GM12878 (cell line): ENCODE data around the gene ZNF410. TPM values are rescaled to one million over a fixed set of nuclear protein-coding genes. Genes with fewer than 3 reads are reported as not detected.

Experiments used
- ATAC-seq: fragments of 200-7000 bp; cut with Tn5 transposase; 3 replicates; pipeline ENCODE4 v1.9.1; 2020; ENCODE audit warnings: mild to moderate bottlenecking, moderate library complexity
- BruUV-seq: library from RNA; stranded (reverse); fragments of 400-500 nt; replicated peaks from 2 replicates; lab custom pipeline; 2021; lab: Mats Ljungman, UMichigan
- CTCF ChIA-PET: fragments of 300-600 bp; sonication (Branson Sonifier 250); formaldehyde crosslinking; extraction: SDS; loops from one replicate; lab custom pipeline; 2021; ENCODE audit warnings: inconsistent platforms; lab: Yijun Ruan, JAX
- POLR2A ChIA-PET: fragments of 350-600 bp; formaldehyde crosslinking; extraction: SDS; loops from one replicate; lab custom pipeline; 2021; ENCODE audit warnings: inconsistent platforms; lab: Charles Lee
- RAD21 ChIA-PET: fragments of 300-600 bp; sonication (Branson Sonifier 250); formaldehyde crosslinking; loops from one replicate; lab custom pipeline; 2023; ENCODE audit warnings: antibody characterized with exemption; ENCODE audit not compliant: unreplicated experiment; lab: Charles Lee
- SMC1A ChIA-PET: fragments of 300-600 bp; sonication (Branson Sonifier 250); formaldehyde crosslinking; loops from one replicate; lab custom pipeline; 2023; ENCODE audit not compliant: unreplicated experiment, uncharacterized antibody; lab: Charles Lee
- DNase-seq: peaks from one replicate; pipeline ENCODE4 v3.0.0-alpha.2; 2011; ENCODE audit warnings: low read depth, low spot score
- FAIRE-seq: peaks from 3 replicates; lab custom pipeline; 2011; peaks lifted over from hg19 to GRCh38; lab: Jason Lieb, UNC
- H2AFZ ChIP-seq: 2 replicates; pipeline ENCODE4 v1.6.0; 2011; ENCODE audit warnings: low read depth, low read length, control low read depth; ENCODE audit not compliant: control insufficient read depth
- H3K27ac ChIP-seq: 2 replicates; pipeline ENCODE4 v1.5.1; 2011; ENCODE audit warnings: control low read depth; ENCODE audit not compliant: control insufficient read depth, insufficient read depth
- H3K27me3 ChIP-seq, 2 experiments: replicated peaks in 1 of 2; 2 replicates each; pipeline versions ENCODE4 v1.6.0 to v1.6.1; 2011; ENCODE audit warnings: low read length in 1 of 2; ENCODE audit not compliant: control insufficient read depth in 2 of 2, insufficient read depth in 2 of 2
- H3K36me3 ChIP-seq, 2 experiments: 2 replicates each; pipeline ENCODE4 v1.5.1; 2011; ENCODE audit warnings: low read length in 1 of 2; ENCODE audit not compliant: control insufficient read depth in 2 of 2, insufficient read depth in 2 of 2
- H3K4me1 ChIP-seq: 2 replicates; pipeline ENCODE4 v1.6.1; 2011; ENCODE audit warnings: mild to moderate bottlenecking, low read length, moderate library complexity, mixed read lengths; ENCODE audit not compliant: control insufficient read depth, insufficient read depth
- H3K4me2 ChIP-seq: 2 replicates; pipeline ENCODE4 v1.6.0; 2011; ENCODE audit warnings: control low read depth; ENCODE audit not compliant: control insufficient read depth, insufficient read depth
- H3K4me3 ChIP-seq: fragments of 200-600 bp; sonication (generic); 2 replicates; pipeline ENCODE4 v1.5.1; 2016
- H3K79me2 ChIP-seq: 2 replicates; pipeline ENCODE4 v1.6.0; 2011; ENCODE audit warnings: low read length; ENCODE audit not compliant: control insufficient read depth, insufficient read depth
- H3K9ac ChIP-seq: 2 replicates; pipeline ENCODE4 v1.8.0; 2011; ENCODE audit warnings: low read length, control low read depth, mixed read lengths; ENCODE audit not compliant: control insufficient read depth, insufficient read depth
- H3K9me3 ChIP-seq: replicated peaks from 3 replicates; pipeline ENCODE4 v1.5.1; 2011; ENCODE audit warnings: mild to moderate bottlenecking, low read length; ENCODE audit not compliant: control insufficient read depth, insufficient read depth
- H4K20me1 ChIP-seq: 2 replicates; pipeline ENCODE4 v1.6.0; 2011; ENCODE audit not compliant: control insufficient read depth, insufficient read depth
- HCFC1 ChIP-seq: fragments of 150-350 bp; IDR thresholded peaks from 2 replicates; pipeline ENCODE4 v1.6.1; 2014; ENCODE audit warnings: low read length
- KLF5 ChIP-seq: fragments of 450-650 bp; IDR thresholded peaks from 2 replicates; pipeline ENCODE4 v1.6.1; 2014; ENCODE audit warnings: mild to moderate bottlenecking; ENCODE audit not compliant: partially characterized antibody
- NFYB ChIP-seq: IDR thresholded peaks from 2 replicates; pipeline ENCODE4 v1.6.1; 2011; ENCODE audit warnings: low read depth, mild to moderate bottlenecking, low read length, improper control_type of control experiment, moderate library complexity; ENCODE audit not compliant: insufficient read depth
- ZNF622 ChIP-seq: fragments of 450-650 bp; IDR thresholded peaks from 2 replicates; pipeline ENCODE4 v1.6.1; 2017; ENCODE audit warnings: mild to moderate bottlenecking, inconsistent platforms
- WGBS: methylation state at CpG from one replicate; pipeline ENCODE4 v1.1.6; 2016; ENCODE audit warnings: low lambda C conversion rate; ENCODE audit not compliant: insufficient replicate concordance, insufficient coverage; ENCODE audit errors: missing lambda C conversion rate; 5-methylcytosine and 5-hydroxymethylcytosine counted together
- in situ Hi-C: fragments of 300-500 bp; cut with MboI; formaldehyde crosslinking; loops from 9 replicates; pipeline ENCODE4 v1.14.3; 2018; ENCODE audit warnings: mixed read lengths
- intact Hi-C: fragments of 100-400 bp; cut with micrococcal nuclease; formaldehyde crosslinking; loops from one replicate; pipeline ENCODE4 v1.14.2; 2022; ENCODE audit not compliant: unreplicated experiment
- polyA plus RNA-seq, 11 experiments: library from polyadenylated mRNA; depleted of rRNA in 4 of 11; unstranded in 6 of 11; stranded (reverse) in 5 of 11; fragments of >200 nt; fragmentation: Nextera tagmentation in 4 of 11; fragmentation: Illumina TruSeq in 1 of 11; extraction: Ambion mirVana in 4 of 11; extraction: Trizol in 1 of 11; gene quantifications; 1 replicate in 1 of 11; 2 replicates in 10 of 11; pipeline versions ENCODE4 v1.2.1 to v1.2.3, GENCODE V29; 2011 to 2016; ENCODE audit warnings: inconsistent platforms in 2 of 11, missing spikeins in 2 of 11, low read depth in 1 of 11
- total RNA-seq, 4 experiments: library from RNA; depleted of rRNA in 3 of 4; stranded (reverse); fragments of >200 nt in 3 of 4; fragmentation: Illumina TruSeq in 1 of 4; extraction: Trizol in 1 of 4; gene quantifications; 2 replicates each; pipeline versions ENCODE4 v1.2.1 to v1.2.3, GENCODE V29; 2013 to 2021
- TF ChIP-seq, protein P1 (sequence below): IDR thresholded peaks from 2 replicates; pipeline ENCODE4 v1.6.1; 2011; ENCODE audit warnings: mild to moderate bottlenecking, low read depth, low read length, moderate library complexity; ENCODE audit not compliant: insufficient replicate concordance

The ZNF410 gene
- total and polyA plus RNA-seq, 10 of the 15 experiments (the other 5 are each of a cell fraction or from before 2014, with no cell fraction given), result 31.2 to 56.6 (median 47.7) TPM

DNA sequence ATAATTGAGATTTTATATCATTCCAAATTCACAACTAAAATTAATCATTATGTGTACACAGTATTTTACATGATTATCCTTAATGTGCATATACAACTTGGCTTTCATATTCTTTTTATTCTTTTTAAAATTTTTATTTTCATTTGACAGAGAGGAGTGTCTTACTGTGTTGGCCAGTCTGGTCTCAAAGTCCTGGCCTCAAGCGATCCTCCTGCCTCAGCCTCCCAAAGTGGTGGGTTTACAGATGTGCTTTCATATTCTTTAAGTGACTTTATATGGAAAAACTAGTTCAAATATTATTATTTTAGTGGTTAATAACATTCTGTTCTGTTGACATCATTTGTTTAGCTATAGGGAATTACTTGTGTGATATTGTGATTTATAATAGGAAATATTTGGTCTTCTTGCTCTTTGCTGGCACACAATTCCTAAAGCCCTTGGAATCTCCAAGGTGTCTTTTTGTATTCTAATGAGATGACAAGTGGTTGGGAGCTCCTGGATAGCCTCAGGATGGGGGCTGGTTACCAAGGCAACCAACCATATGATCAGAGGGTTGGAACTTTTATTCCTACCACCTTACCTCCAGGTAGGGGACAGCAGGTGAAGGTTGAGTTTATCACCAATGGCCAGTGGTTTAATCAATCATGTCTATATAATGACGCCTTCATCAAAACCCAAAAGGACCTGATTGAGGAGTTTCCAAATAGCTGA, 16.0 kb upstream of the ZNF410 start:
- Histone ChIP-seq H3K4me3 (no peak overlapping the region), H3K79me2 (no peaks in the 10 kb centered on the region), H2AFZ (no peak overlapping the region), H3K9ac (no peak overlapping the region), H3K27ac (no peak overlapping the region), H3K4me2 (no peak overlapping the region), H4K20me1 (no peaks in the 10 kb centered on the region), H3K4me1 (no peaks in the 10 kb centered on the region), H3K9me3 (no peaks in the 10 kb centered on the region), H3K27me3 (no peaks in the 10 kb centered on the region), H3K36me3 (no peaks in the 10 kb centered on the region)
- POLR2A ChIA-PET, result interaction anchor here (0.6 to 0.7 kb wide), 2 partner anchors 28 to 111 kb away, joined by 7 to 10 read pairs; no protein-coding TSS in a partner anchor
- CTCF ChIA-PET, result interaction anchor here (0.7 kb wide), 1 partner anchor 51 kb away, joined by 5 read pairs; no protein-coding TSS in a partner anchor
- no peak for DNase-seq
- TF ChIP-seq ZNF622, result no peak
- TF ChIP-seq NFYB, result no peak
- TF ChIP-seq, protein P1, sequence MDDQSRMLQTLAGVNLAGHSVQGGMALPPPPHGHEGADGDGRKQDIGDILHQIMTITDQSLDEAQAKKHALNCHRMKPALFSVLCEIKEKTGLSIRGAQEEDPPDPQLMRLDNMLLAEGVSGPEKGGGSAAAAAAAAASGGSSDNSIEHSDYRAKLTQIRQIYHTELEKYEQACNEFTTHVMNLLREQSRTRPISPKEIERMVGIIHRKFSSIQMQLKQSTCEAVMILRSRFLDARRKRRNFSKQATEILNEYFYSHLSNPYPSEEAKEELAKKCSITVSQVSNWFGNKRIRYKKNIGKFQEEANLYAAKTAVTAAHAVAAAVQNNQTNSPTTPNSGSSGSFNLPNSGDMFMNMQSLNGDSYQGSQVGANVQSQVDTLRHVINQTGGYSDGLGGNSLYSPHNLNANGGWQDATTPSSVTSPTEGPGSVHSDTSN, result no peak
- no peak for TF ChIP-seq KLF5
- no peak for TF ChIP-seq HCFC1
- SMC1A ChIA-PET, result interaction anchor here (0.5 to 1.0 kb wide), 2 partner anchors 9 to 208 kb away, joined by 3 to 4 read pairs; no protein-coding TSS in a partner anchor
- intact Hi-C loops (no loop called here), in situ Hi-C loops (no loop called here)
- no peak for ATAC-seq
- BruUV-seq, result no TSS peak
- WGBS, result 95% methylated on average over 2 of the region's 2 CpGs
- RAD21 ChIA-PET, result interaction anchor here (0.7 kb wide), 1 partner anchor 41 kb away, joined by 3 read pairs; no protein-coding TSS in a partner anchor
- FAIRE-seq, result no peak
